ENCODE results near the gene ARSI.

Gene ARSI

DNA sequence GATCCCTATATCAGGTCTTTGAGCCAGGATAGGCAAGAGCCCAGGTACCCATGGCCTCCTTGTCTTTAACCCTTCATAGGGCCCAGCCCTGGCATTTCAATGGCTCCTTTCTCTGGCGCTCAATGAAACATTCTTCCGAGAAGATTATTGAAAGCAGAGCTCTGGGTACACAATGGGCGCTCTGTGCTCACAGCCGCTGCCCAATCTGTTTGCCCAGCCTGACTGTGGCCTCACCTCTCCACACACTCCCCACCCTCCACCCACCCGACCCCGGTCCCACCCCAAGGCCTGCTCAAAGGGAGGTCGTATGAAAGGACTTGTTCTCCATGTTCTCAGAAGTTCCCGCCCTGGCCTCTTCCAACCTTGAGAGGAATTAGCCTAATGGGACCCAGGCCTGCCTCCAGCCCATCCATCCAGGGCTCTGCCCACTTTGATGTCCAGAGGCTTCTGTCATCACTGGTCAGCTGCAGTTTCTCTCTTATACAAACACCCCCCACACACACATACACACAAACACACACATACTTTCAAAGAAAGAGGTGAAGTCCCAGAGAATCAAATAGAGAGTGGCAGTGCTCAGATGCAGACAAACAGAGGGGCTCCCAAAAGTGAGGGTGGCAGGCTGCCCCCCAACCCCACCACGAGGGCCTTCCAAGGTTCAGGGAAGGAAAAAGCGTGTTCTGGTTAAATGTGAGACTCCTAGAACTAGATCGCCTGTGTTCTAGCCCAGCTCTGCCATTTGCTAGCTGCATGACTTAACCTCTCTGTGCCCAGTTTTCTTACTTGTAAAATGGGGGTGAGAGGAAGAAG is 5.1 kb upstream of the ARSI start:
- DNase-seq (ENCODE audit: low read depth) = no peak

DNA sequence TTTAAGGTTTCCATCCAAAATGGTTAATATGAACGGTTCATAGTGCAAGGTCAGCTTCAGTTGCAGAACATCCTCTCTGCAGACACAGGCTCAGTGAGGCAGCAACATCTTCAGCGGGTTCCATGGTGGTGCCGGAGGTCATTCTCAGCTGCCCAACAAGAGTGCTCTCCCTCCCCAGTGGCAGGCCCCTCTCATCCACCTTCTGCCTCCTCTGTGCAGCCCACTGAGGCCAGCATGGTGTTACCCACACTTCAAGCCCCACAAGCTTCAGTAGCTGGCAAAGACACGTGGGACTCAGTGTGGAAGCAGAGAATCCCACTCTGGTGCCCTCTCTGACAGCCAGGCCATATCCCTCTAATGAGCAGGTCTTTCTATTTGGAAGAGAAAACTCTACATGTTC is 4.1 kb upstream of the ARSI start:
- no peak for DNase-seq (ENCODE audit: low read depth)

DNA sequence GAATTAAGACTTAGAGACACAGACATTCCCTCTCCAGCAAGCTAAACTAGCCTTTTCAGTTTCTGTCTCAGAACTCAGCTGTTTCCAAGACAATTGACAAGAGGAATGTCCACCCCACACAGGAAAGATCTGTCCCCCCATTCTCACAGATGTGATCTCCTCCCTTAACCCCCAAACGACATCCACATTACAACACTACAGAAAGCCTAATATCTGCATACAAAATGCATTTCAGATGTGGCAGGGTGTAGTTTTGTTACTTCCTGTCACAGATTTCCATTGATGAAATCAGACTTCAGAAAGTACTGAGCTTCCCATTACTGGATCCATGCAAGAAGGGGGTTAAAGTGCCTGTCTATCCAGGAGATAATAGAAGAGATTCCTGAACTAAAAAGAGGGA is 2.9 kb upstream of the ARSI start:
- no peak for DNase-seq (ENCODE audit: low read depth)

DNA sequence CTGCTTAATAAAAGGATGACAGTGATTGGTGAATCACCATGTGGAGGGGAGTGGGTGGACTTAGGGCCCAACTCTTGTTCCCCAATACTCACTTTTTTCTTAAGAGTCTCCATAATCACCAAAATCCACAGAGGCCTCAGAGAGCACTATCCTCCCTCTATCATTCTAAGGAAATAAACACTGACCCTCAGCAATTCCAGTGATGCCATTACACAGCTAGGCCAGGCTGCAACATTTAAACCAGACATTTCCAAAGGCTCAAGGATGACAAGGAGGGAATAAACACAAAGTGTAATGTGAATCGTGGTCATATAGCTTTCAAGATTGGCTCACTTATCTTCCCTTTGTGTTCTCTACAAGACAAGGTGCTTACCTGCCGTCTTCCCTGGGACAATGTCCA is 2.4 kb upstream of the ARSI start:
- DNase-seq (ENCODE audit: low read depth) = no peak

DNA sequence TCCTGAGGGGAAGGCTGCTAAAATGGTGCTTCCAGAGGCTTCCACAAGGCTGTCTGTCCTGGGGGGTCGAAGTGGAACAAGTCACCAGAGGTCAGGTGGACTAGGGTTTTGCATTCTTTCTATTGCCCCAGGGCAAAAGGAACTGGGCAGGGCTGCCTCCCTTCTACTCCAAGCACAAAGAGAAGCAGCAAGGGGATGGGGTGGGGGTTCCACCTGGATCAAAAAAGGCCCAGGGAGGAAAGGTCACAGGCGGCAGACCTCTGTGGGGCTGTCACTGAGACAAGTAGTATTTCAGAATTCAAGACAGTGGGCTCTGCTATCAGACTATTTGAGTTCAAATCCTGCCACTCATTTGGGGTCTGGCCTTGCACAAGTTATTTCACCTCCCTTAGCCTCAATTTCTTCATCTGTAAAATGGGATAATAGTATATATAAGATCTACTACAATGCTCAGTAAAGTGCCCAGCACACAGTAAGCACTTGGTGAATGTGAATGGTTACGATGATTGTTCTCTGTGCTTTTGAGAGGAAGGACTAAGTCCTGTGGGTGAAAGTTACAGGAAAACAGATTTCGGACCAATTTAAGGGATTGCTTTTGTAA is 1.9 kb upstream of the ARSI start:
- DNase-seq (ENCODE audit: low read depth) = no peak

DNA sequence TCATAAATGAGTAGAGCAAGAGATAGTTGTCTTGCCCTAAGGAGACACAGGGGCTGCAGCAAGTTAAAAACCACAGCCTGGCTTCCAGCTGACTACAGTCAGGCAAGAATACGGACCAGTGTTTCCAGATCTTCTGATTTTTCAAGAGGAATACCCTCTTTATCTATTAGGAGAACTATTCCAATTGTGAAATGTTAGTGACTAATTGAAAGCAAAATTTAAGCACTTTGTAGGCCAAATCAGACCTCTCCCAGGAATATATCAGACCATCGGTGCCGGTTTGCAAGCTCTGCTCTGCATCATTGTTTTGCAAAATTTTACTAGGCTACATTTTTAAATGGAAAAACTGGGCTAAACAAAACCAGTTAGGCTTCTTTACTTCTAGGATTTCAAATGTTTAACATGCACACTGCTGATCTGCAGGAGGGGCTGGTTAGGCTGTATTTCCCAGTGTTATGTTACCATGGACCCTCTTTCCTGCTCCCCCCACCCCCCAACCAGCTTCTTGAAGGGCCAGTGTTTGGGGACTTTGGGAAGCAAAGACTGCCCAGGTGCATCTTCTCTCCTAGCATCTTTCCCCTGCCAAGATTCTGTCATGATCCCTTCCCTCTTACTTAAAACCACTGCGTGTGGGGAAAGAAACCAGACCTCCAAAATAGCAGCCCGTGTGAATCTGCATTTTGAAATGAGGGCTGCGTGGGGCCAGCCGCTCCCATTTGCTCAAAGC is 1.1 kb upstream of the ARSI start:
- DNase-seq (ENCODE audit: low read depth) = no peak

DNA sequence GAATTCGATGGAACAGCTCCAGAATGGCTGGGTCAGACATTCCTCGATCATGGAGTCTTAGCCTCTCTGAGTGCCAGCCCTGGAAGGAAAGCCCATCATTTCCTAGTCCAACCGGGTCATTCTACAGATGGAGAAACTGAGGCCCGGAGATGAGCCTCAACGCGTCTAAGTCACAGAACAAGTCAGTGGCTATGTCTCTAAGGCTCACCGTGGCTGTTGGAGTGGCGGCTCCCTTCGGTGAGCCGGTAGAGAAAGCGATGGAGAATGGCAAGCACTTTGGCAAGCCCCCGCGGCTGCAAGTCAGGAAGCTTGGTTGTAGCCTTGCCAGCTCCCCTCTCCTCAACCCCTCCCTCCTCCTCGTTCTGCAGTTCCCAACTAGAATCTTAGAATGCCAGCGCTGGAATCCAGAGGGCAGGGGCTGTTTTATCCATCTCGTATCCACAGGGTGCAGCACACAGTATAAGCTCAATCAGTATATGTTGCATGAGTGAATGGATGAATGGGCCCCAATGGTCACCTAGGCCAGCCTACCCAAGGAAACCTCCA is 438 bp upstream of the ARSI start:
- DNase-seq (ENCODE audit: low read depth) = no peak

DNA sequence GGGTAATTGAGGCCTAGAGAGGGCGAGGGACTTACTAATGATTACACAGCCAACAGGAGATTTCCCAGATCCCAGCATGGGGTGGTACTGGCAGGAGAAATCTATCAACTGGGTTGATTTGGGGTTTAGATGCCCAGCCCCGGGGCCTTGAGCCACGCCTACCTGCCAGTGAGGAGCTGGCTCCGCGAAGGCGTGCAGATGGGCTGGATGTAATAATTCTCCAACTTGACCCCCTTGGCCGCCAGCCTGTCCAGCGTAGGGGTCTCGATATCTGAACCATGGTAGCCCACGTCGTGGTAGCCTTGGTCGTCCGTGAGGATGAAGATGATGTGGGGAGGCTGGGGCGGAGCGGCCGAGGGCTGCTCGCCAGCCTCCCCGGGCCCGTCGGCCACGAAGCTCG is 804 bp downstream of the ARSI start:
- no peak for DNase-seq (ENCODE audit: low read depth)

DNA sequence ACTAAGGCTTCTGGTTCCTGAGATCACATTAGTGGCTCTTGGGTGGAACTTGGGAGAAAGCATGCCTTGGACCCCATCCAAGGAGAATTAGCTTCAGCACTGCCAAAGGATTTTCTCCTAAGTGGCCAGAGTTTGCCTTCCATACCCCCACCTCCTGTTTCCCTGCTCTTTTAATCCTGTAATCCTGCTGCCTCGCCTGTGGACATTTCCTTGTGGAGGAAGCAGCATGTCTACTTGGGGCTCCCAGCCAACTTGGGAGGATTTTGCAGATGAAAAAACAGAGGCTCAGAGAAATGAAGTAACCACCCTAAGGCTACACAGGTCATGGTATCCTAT is 1.6 kb downstream of the ARSI start:
- DNase-seq (ENCODE audit: low read depth) = no peak

DNA sequence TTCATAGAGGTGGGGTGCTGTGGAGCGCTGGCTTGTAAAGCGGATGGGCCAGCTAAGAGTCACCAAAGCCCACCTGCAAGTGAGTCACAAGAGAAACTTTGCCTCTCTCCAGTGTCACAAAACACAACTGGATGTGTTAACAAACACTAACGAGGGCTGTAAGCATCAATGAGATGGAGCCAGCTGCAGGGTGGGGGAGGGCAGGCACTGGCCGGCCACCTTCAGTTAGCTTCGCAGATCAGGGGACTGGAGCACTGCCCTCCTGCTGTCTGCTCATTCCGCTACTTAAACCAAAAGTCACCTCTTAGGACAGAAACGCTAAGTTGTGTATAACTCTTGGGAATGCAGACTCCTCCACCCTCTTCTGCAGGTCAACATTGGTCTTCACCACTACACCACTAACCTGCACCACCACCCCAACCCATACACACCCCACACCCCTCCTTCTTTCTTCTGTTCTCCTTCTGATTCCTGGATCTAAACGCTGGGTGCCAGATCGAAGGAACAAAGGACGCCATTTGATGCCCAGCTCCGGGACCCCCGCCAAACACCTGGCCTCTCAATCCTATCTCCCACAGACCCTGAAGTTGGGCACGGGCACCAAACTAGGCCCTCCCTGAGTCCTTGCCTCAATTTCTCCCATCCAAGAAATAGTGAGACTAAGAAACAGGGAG is 2.1 kb downstream of the ARSI start:
- DNase-seq (ENCODE audit: low read depth) = no peak

DNA sequence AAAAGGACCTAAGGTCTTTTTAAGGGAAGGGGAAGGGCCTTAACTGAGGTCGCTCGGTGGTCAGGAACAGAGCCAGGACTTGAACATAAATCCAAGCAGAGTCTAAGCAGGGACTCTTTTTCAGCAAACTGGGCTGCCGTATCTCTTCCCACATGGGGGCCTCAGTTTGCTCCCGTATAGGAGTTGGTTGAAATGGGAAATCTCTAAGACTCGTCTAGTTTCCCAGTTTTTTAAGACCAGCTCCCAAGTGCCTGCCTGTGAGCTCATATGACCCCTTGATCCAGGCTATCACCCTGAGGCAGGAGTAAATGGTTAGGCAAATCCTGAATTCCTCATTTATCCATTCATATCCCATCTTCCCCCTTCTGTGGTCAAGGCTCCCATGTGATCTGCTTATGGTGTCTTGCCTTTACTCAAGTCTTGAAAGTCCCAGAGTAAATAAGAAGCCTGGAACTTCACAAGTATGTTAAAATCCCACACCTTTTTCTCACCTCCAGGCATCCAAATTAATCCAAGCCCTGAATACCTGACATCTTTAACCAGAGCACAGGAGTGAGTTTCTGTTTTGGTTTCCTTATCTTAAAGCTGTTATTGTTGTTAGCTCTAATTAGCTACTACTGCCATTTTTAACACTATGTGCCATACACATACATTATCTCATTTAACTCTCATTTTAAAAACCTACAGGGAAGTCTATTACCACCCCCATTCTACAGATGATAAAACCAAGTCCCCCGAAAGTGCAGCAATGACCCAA is 3.0 kb downstream of the ARSI start:
- no peak for DNase-seq (ENCODE audit: low read depth)

DNA sequence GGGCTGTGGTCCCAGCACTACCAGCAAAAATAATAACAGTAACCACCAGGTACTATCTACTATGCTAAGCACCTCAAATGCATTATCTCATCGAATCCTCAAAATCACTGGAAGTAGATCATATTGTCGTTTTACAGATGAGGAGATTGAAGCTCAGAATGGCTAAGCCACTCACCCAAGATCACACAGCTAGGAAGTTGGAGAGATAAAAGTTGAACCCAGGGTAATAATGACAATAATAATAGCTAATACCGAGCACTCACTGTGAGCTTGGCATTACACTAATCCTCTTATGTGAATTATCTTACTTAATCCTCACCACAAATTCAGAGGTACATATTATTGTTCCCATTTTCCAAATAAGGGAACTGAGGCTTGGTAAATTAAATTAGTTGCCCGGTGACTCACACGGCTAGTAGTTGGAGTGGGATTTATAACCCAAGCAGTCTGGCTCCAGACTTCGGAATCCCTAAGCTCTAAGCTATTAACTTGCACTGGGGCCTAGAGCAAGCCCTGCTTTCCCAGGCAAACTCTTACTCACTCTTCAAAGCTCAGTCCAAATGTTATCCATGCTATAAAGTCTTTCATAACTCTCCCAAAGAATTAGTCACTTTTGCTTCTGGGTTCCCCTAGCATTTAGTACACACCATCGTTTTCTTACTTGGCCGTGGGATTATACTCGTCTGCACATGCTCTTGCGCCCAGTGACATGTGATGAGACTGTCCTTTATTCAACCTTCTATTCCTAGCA is 3.8 kb downstream of the ARSI start:
- peak; percentile 77 for DNase-seq (ENCODE audit: low read depth)

DNA sequence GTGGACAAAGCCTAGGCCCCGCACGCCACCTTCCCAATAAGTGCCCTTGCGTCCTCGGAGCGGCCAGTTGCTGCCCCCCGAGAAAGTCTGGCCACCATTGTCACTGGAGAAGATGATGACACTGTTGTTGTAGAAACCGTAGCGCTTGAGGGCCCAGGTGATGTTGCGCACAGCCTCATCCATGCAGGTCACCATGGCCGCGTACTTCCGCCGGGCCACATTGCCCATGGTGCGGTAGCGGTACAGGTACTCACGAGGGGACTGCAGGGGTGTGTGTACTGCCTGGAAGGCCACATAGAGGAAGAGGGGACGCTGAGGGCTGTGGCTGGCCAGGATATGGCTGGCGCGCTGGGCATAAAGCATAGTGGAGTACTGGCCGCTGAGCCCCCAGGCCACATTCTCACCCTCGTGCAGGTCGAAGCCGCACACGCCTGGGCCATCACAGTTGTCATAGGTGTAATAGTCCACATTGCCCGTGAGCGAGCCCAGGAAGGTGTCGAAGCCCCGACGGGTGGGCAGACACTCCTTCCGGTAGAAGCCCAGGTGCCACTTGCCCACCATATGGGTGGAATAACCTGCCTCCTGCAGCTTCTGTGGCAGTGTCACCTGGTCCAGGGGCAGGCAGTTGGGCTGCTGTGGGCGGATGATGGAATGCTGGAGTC is 4.6 kb downstream of the ARSI start:
- no peak for DNase-seq (ENCODE audit: low read depth)

DNA sequence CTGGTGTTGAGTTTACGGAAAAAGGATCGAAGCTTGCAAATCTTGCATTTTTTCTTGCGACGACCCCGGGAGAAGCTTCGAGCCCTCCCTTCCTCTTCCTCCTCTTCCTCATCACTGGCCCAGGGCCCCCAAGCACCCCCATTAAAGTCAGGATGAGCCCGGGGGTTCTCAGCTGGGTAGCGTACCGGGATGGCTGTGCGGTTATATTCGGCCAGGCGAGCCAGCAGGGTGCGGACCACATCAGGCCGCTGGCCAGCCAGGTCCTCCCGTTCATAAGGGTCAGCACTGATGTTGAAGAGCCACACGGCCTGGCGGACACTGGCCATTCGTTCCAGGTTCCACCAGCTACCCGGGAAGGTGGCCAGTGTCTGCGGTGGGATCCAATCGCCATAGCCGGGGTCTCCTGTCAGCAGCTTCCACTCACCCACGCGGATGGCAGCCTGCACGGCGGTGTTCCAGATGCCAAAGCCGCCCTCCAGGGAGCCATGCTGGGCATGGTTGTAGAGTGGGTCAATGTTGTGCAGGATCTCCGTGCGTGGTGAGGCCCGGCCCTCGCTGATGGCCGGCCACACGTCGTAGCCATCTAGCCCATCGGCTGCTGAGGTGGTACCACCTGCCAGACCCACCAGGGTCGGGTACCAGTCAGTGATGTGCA is 5.3 kb downstream of the ARSI start:
- no peak for DNase-seq (ENCODE audit: low read depth)

DNA sequence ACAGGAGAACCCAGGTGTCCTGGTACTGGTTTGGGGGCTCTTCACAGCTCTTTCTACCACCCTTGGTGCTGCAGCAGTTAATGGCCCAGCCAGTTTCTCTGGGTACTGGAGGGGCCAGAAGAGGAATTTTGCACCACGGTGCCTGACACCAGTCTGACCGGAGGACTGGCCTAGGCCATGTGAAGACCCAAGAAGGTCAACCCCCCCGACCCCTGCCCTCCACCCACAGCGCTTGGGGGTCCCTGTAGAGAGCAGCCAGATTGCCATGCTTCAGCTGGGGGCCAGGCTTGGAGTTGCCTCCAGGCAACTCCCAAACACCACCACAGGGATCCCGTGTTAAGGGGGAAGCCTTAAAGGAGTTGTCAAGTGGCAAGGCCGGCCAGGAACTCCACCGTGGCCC is 6.2 kb downstream of the ARSI start:
- no peak for DNase-seq (ENCODE audit: low read depth)

DNA sequence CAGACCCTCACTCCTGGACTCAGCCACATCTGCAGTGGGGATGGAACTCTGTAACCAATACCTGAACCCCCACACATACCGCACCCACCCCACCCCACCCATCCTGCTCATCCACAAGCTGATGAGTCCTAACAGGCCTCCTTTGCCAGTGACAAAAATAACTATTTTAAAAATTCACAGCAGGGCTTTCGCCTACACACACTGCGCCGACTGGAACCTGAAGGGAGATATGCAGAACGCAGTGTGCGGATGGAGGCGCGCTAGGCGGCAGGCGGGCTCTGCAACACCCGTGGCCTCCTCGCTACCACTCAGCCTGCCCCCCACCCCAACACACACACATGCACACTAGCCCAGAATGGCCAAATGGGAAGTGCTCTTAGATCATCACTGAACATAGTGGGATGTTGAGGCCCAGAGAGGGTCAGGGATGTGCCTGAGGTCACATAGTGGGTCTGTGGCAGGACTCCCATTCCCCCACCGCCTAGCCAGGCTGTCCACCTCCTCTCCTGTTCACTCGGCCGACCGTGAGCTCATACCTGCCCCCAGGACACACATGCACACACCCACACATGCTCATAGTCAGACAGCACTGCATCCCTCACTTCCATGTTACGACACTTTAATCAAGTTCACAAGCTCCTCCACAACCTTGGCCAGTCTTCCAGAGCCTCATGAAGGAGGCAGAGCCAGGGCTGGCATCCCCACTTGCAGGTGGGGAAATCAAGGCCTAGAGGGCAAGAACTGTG is 6.8 kb downstream of the ARSI start:
- DNase-seq (ENCODE audit: low read depth) = no peak

DNA sequence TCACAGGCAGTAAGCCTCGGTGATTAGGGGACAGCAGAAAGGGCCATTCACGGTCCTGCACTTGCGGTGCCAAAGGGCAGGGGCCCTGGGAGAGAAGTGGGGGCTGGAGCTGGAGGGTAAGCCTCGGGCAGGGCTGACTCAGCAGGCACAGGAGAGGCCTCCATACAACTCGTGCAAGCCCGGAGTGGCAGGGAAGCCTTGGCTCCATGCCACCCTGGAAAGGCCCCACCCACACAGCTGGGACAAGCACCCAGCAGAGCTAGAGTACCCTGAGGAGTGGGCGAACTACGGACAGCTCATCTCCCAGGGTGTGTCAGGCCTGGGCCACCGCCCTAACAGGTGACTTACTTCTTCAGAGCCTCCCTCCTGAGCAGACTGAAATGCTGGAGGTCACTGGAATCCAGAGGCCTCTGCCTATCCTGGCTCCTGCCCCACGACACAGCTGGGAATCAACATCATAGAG is 7.5 kb downstream of the ARSI start:
- DNase-seq (ENCODE audit: low read depth) = peak; percentile 15

DNA sequence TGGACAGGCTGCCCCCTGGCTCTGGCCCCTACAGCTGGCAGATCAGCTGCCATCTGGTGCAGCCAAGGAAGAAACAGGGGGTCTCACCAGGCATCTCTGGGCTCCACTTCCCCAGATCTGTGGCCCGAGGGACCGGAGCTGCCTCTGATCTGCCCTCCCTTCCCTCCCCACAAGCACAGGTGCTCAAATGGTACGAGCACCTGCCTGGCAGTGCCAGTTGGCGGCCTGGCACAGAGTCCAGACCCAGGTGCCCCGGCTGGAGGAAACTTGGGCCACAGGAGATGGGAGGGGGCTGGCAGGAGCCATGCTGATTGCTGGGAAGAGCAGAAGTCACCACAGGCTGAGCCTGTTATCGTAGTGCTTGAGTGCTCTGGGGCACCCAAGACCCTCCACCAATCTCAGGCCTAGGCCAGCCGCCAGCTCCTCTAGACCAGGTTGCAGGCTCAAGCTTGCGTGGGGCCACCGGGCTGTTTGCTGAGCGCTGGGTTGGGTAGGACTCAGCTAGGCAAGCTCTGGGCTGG is 8.1 kb downstream of the ARSI start:
- DNase-seq (ENCODE audit: low read depth) = no peak

Measured in fibroblast of gingiva (primary cell).